Measurements from ENCODE around the gene CLASRP. TPM values are rescaled to one million over a fixed set of nuclear protein-coding genes. Genes with fewer than 3 reads are reported as not detected.

CLASRP gene
- total RNA-seq, 1 donor from 2014 or later: 11.0 TPM

GRCh38 chr19:45079911-45080370 lies 41.1 kb downstream of the CLASRP start:
- no peak for DNase-seq (ENCODE audit: low read depth, low spot score)

GRCh38 chr19:45082170-45082569 lies 43.3 kb downstream of the CLASRP start:
- DNase-seq (ENCODE audit: low read depth, low spot score): no peak

DNA sequence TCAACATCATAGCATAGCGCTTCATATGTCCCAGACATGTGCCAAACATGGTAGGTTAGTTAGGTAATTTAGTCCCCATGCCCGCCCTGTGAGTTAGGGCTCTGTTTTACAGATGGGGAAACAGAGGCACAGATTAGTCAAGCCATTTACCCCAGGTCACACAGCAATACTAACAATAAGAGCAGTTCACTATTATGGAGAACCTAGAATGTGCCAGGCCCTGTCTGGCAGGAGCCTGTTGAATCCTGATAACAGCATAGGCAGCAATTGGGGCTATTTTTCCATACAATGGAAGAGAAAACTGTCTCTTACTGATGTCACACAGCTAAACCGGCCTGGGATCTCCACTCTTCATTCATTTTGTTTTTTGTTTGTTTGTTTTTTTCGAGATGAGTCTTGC lies 47.6 kb downstream of the CLASRP start:
- no peak for DNase-seq (ENCODE audit: low read depth, low spot score)

DNA sequence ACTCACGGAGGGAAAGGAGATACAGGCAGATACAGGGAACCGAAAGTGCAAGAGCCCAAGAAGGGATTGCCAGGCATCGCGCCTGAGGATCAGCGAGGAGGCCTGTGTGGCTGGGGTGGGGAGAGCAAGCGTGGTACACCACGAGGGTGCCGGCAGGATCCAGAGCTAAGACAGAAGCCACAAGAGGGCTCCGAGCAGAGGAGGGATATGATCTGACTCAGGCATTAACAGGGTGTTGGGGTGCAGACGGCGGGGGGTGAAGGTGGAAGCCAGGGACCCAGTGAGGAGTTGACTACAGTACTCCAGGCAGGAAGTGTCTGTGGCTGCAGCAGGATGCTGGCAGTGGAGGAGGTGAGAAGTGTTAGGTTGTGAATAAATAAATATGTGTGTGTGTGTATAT lies 48.7 kb downstream of the CLASRP start:
- DNase-seq (ENCODE audit: low read depth, low spot score): no peak

DNA sequence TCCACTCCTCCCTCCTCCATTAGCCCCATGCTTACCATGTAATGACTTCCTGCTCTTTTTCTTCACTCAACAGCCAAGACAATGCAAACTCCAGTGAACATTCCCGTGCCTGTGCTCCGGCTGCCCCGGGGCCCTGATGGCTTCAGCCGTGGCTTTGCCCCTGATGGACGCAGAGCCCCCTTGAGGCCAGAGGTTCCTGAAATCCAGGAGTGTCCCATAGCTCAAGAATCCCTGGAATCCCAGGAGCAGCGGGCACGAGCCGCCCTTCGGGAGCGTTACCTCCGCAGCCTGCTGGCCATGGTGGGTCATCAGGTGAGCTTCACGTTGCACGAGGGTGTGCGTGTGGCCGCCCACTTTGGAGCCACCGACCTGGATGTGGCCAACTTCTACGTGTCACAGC lies 51.2 kb downstream of the CLASRP start:
- no peak for DNase-seq (ENCODE audit: low read depth, low spot score)

DNA sequence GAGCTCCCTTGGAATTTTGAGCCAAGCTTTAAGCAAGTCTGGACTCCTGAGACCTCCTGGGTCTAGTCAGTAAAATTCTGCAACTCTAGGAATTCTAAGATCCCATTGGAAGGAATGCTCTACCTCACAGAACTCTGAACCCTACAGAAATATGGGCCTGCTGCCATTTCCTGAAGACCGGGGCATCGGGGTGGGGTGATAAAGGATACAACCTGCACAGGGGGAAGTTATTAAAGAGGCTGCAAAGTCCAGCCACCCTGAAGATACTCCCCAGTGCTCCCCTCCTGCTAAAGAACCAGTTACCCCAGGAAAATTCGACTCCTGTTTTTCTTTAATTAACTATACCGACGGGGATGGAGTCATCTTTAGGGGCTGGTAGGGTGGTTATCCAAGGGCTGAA lies 51.8 kb downstream of the CLASRP start:
- no peak for DNase-seq (ENCODE audit: low read depth, low spot score)

DNA sequence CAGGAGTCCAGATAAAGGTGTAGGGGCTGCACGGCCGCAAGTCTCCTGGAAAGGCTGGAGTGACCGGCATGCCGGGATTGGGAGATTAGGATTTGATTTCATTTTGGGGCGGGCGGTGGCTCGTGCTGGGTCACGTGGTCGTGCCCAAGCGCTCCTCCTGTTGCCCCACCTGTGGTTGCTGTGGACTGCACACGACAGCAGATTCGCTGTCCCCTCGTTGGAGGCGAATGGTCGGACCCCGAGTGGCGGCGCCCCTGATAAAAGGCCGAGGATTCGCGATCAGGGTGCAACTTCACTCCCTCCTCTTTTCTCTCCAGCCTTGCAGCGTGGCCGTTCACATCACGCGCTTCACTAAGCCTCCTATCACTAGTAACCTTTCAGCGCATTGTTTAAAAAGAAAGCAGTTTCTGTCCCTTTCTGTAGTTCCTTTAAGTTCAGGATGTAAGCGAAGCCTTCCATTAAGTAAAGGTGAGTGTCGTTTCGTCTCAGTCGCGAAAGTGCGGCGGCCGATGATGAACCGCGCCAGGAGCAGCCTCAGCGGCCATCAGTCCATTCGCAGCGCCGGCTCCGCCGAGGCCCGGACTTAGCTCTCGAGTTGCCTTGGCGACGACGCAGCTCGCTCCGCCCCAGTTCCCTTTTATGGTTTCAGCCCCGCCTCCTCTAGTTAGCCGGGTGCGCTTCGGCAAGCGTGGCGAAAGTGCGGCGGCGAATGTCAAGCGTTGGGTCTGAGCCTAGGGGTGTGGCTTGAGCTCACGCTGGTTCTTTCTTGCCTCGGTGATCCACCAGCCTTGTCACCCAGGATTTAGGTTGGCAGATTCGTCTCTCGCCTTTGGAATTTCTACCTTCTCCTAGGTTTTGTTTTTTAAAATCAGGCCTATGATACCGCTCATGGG lies 52.4 kb downstream of the CLASRP start:
- DNase-seq (ENCODE audit: low read depth, low spot score): peak; percentile 97

DNA sequence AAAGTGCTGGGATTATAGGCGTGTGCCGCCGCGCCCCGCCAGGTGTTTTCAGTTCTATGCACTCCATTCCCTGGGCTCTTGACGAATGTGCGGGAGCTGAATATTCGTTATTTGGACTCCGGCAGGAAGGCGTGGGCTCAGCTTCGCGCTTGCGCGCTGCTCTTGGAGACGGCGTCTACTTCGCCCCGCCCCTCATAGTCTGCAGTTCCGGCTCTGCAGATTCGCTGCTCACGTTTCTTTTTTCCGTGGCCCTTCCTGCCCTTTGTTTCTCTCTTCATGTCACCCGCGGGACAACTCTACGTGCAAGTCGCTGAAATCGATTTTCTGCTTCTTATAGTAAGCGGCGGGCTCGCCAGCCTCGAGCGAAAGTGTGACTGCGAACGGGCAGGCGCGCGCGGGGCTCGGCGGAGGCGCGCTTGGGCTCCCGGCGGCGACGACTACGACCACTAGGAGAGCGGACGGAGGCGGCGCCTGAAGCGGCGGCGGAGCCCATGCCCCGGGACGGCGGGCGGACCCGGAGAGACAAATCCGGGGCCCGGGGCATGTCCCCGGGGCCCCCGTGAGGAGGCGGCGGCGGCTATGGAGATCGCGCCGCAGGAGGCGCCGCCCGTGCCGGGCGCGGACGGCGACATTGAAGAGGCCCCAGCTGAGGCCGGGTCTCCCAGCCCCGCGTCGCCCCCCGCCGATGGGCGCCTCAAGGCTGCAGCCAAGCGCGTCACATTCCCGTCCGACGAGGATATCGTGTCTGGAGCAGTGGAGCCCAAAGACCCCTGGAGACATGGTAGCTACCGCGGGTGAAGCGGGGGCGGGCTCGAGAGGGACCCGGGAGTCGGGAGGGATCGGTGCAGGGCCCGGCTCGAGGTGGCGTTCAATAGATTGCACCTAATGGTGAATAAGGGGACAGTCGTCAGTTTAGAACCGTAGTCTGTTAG lies 54.2 kb downstream of the CLASRP start, which contains the start of gene PPP1R37:
Gene PPP1R37 (plus strand): TSS at position 433 of the 932 bp plus-strand sequence. CDS start 147 bp downstream, at position 580.
- peak; percentile 91 for DNase-seq (ENCODE audit: low read depth, low spot score)

DNA sequence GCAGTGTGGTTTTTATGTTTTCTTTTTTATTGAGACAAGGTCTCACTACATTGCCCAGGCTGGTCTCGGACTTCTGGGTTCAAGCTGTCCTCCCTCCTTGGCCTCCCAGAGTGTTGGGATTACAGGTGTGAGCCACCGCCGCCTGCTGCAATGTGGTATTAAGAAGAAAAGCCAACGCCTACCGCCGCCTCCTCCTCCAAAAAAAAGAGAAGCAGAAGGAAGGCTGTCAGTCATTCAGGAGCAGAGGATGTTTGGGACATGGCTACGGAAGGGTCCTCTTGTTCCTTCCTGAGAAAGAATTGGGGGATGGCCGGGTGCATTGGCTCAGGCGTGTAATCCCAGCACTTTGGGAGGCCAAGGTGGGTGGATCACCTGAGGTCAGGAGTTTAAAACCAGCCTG lies 55.3 kb downstream of the CLASRP start:
- DNase-seq (ENCODE audit: low read depth, low spot score): no peak

GRCh38 chr19:45094707-45095106 lies 55.9 kb downstream of the CLASRP start:
- DNase-seq (ENCODE audit: low read depth, low spot score): no peak

DNA sequence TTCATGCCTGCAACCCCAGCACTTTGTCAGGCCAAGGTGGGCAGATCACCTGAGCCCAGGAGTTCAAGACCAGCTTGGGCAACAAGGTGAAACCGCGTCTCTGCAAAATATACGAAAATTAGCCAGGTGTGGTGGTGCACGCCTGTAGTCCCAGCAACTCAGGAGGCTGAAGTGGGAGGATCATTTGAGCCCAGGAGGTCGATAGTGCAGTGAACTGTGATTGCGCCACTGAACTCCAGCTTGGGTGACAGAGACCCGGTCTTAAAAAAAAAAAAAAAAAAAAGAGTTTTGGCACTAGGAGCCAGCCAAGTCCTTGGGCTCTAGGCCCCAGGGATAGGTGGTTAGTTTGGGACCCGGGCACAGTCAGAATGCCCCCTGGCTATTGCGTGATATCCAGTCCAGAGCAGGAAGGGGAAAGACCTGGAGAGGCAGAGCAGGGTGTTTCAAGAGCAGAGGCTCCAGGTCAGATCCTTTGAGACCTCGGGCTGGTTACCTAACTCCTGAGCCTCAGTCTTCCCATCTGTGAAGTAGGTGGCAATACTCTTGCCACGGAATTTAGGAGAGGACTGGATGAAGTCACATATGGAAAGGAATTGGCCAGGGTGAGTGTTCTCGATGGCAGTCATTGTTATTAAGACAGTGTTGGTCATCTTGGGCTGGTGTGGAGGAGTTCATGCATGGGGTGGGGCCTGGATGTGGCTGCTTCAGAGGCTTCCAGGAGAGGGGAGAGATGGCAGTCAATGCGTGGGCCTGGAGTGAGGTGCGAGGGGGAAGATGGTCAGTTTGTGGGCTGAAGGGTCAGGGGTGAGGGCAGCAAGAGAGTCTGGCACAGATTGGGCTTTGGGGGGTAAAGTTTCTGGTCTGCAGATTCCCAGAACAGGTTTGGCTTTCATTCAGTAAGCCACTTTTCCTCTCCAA lies 56.9 kb downstream of the CLASRP start:
- no peak for DNase-seq (ENCODE audit: low read depth, low spot score)

GRCh38 chr19:45096700-45097099 lies 57.9 kb downstream of the CLASRP start:
- no peak for DNase-seq (ENCODE audit: low read depth, low spot score)

DNA sequence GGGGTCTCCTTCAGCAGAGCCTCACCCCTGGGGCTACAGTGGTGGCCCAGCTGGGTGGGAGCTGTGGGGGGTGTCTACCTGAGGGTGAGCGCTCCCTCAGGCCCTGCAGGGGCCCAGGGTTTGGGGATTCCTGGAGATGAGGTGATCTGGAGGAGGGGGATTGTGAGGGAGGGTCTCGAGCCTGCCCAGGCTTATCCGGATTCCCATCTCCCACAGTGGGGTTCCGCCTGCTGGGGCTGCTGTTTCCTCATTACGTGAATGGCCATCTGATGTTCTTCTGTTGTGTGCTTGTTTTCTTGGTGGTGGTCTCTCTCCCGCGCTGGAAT lies 58.6 kb downstream of the CLASRP start:
- DNase-seq (ENCODE audit: low read depth, low spot score): no peak

- DNase-seq (ENCODE audit: low read depth, low spot score): peak; percentile 75
These were observed 59.1 kb downstream of the CLASRP start for GRCh38 chr19:45097776-45098520.

DNA sequence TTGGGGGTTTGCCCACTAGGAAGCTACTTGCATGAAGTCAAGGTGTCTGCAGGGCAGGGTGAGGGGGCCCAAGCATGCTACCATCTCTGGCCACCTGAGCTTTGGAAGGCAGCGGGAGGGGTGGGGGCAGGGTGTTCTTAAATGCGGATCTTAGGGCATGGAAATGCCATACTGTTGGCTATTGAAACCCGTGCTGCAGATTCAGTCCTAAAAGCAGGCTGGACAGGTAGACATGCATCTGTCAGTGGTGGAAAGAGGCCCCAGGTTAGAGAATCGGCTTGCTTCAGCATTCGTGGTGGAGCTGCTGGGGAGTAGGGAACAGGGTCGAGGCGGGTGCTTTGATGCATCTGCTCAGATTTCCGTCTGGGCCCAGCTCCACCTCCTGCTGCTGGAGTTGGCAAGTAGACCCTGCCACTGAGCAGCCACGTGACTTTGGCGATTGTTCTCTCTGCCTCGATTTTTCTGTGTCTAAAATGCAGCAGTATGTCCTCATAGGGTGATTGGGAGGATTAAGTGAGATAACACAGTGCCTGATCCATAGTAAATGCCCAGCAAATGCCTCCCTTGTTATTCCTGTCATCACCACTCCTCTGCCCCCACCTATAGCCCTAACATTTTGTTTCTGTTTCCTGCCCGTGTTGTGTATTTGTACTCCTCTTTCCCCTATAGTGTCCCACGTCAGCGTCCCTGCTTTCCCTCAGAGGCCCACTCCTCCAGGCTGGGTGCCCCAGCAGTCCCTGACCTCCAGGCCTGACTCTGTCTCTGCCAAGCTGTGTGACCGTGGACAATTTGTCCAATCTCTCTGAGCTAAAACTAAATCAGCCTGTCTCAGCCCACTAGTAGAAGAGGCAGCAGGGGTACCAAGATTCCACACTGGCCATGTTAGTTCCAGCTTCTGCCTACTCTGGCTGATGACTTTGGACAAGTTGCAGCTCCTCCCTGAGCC lies 59.9 kb downstream of the CLASRP start:
- DNase-seq (ENCODE audit: low read depth, low spot score): peak; percentile 32

DNA sequence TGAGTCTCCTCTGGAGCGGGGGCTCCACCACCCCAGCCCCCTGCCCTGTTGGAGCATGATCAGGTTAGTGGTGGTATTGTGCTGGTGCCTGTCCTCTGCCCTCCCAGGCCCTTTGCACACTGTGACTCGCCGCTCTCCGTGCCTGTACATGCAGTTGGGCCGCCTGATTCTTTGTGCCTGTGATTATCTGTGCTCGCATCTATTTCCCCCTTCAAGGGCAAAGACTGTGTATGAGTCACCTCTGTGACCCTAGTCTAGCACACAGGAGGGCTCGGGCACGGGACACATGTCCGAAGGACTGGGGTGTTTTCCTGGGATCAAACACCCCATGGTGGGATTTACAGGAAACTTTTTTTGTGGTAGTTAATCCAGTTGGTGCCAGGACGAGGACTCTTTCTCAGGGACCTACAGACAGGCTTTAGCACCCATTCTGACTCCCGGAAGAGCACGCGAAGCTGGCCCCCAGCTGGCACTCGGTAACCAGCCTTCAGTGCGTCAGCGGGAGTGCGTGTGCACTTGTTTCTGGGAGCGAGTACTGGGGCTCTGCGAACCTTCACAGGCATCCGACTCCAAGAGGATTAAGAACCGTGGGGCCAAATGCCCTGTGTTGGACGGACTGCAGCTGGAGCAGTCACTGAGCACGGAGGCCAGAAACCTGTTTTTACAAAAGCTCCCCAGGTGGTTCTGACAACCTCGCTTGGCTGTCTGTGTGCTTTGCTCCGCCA lies 60.8 kb downstream of the CLASRP start:
- DNase-seq (ENCODE audit: low read depth, low spot score): no peak

DNA sequence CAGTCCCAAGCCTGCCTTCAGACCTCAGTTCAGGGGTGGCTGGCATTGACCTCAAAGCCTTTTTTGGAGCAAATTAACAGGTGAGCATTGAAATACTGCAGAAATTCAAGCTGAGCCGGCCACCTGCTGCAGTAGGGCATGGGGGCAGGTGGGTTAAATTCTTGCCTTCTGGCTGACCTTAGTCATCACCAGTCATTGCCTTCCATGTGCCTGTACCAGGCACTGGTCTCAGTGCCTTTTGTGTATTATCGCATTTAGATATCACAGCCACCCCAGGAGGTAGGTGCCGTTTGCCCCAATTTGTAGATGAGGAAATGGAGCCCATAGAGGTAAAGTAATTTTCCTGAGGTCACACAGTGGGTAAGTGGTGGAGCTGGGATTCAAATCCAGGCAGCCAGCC lies 61.4 kb downstream of the CLASRP start:
- DNase-seq (ENCODE audit: low read depth, low spot score): no peak

DNA sequence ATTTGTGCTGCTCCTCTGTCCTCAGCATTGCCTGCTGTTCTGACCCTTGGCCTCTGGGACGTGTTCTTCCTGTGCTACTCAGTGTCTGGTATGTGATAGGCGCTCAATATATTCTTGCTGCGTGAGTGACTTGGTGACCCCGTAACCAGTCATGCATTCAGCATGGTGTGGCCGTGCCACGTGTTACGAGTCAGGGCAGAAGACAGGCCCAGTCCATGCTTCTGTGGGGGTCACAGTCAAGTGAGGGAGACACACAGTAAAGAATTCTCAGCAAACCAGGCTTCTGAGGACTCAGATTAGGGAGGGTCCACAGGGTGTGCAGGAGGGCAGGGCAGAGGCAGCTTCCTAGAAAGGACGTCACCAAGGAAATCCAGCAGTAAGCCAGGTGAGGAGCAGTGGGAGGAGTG lies 62.0 kb downstream of the CLASRP start:
- DNase-seq (ENCODE audit: low read depth, low spot score): no peak

DNA sequence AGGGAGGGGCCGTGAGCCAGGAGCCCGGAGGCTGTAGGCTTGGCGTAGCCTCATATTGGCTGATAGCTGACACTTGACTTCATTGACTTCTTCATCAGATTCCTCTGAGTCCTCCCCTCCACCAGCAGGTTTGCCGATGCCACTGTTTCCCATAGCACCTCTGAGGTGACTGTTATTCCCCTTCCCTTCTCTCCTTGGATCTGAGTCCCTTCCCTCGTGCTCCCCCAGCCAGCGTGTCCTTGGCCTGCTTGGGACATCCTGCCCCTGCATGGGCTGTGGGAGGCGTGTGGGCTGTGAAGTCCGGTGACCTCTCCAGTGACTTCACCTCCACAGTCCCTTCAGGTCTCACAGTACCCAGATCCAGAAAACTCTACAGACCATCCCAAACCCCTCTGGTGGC lies 63.0 kb downstream of the CLASRP start:
- no peak for DNase-seq (ENCODE audit: low read depth, low spot score)
